ENCODE measurements around the gene WTIP.

Gene WTIP

DNA sequence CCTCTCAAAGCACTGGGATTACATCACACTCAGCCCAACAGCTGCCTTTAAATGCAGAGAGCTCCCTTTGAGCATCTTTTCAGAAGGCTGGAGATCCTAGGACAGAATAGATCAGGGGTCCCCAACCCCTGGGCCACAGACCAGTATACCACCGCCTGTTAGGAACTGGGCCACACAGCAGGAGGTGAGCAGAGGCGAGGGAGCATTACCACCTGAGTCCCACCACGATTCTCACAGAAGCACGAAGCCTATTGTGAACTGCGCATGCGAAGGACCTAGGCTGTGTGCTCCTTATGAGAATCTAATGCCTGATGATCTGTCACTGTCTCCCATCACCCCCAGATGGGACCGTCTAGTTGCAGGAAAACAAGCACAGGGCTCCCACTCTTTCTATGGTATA lies 2.2 kb upstream of the WTIP start:
- DNase-seq (ENCODE audit: low spot score): no peak

DNA sequence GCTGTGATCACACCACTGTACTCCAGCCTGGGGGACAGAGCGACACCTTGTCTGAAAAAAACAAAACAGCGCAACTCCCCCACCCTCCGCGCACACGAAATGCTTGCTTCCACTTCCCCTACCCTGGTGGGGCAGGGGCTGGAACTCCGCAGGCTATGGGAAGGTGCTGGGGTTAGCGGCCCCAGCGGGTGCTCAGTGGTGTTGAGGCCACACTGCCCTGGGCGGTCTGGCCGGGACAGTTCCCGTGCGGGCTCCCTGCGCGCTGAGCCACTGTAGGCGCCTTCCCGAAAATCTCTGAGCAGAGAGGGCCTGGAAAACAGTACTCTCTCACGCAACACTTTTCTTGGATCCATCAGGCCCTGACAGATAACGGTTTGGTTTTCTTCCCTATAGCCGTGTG lies 1.1 kb upstream of the WTIP start:
- no peak for DNase-seq (ENCODE audit: low spot score)

DNA sequence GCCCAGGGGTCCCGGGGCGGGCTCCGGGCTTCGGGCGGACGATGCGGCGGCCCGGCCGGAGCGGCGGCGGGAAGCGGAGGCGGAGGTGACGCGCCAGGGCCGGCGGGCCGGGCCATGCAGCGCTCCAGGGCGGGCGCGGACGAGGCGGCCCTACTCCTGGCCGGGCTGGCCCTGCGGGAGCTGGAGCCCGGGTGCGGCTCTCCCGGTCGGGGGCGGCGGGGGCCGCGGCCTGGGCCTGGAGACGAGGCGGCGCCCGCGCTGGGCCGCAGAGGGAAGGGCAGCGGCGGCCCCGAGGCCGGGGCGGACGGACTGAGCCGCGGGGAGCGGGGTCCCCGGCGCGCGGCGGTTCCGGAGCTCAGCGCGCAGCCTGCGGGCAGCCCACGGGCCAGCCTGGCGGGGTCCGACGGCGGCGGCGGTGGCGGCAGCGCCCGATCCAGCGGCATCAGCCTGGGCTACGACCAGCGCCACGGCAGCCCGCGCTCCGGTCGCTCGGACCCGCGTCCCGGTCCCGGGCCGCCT lies 362 bp downstream of the WTIP start:
- DNase-seq (ENCODE audit: low spot score): peak; percentile 69

DNA sequence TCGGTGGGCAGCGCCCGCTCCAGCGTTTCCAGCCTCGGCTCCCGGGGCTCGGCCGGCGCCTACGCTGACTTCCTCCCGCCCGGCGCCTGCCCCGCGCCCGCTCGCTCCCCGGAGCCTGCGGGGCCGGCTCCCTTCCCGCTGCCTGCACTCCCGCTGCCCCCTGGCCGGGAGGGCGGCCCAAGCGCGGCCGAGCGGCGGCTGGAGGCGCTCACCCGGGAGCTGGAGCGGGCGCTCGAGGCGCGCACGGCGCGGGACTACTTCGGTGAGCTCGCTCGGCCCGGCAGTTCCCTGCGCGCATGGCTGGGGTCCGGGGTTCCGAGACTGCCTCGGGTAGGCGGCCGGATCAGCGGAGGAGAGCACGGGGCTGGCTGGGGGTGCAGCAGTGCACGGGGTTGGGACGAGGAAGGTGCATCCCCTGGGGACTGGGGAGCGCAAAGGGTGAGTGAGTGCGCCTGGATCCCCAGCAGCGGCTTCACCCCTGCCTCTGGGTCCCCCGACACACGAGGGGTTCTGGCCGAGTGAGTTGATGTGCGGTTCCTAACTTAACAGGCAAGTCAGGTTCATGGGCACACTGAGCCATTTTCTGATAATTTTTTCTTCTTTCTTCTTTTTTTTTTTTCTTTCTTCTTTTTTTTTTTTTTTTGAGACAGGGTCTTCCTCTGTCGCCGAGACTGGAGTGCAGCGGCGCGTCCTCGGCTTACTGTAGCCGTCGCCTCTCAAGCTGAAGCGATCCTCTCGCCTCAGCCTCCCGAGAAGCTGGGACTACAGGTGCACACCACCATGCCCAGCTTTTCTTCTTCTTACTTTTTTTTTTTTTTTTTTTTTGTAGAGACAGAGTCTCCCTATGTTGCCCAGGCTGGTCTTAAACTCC lies 1.1 kb downstream of the WTIP start:
- DNase-seq (ENCODE audit: low spot score): peak; percentile 75

DNA sequence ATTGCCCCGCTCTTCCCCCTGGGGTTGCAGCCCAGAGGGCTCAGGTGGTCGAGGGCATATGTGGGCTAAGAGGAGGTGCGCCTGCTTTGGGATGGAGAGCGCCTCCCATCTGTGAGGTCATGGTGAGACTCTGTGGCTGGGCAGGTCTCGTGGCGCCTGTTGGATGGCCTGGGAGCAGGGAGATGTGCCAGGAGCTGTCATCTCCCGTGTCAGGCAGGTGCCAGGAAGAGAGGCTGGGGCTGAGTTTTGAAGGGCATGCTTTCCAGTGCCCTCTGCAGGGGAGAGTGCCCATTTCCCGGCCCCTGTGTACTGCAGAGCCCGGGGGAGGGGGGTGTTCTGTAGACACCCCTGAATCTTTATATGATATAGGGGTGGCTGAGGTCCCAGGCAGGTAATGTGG lies 2.8 kb downstream of the WTIP start:
- DNase-seq (ENCODE audit: low spot score): no peak

DNA sequence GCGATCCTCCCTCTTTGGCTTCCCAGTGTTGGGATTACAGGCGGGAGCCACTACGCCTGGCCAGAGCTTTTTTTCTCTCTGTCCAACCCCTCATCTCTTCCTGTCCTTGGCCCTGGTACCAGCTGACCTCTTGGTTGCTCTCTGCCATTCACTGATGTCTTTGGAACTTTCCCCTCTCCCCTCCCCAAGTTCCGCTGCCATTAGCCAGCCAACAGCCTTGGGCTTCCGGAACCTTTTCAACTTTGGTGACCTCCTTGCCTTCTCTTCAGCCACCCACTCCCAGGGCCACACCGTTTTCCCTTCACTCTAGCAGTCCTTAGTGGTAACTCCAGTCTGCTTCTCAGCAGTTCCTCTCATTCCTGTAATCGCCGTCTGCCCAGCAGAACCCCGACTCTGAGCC lies 4.3 kb downstream of the WTIP start:
- peak; percentile 38 for DNase-seq (ENCODE audit: low spot score)

DNA sequence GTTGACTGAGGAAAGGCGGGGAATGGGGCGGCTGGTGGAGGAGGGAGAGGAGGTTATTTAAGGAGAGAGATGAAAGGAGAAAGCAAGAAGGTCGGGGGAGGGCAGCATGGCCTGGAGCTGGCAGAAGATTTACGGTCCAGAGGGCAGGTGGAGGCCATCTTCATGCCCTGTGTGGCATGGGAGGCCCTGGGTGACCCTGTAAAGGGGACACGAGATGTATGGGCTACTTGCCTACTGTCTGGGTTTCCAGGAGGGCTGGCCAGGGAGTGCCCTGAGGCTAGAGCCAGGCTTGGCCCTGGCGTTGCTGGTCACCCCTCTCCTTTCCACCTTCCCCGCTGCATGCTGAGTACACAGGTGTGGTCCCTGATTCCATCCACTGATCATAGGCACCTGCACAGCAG lies 6.1 kb downstream of the WTIP start:
- peak; percentile 39 for DNase-seq (ENCODE audit: low spot score)

DNA sequence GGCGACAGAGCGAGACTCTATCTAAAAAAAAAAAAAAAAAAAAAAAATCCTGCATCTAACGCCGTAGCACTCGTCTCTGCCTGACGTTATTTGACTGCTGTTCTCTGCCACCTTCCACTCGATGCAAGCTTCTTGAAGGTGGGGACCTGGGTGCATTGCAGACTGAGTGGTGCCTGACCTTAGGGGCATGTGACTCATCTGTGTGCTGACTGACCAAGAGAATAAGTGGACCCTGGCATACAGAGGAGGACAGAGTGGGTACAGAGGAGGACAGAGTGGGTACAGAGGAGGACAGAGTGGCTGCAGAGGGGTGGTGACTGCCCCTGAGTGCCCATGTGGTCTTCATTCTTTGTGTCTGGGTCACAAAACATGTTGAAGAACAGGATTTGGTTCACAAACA lies 7.6 kb downstream of the WTIP start:
- no peak for DNase-seq (ENCODE audit: low spot score)

DNA sequence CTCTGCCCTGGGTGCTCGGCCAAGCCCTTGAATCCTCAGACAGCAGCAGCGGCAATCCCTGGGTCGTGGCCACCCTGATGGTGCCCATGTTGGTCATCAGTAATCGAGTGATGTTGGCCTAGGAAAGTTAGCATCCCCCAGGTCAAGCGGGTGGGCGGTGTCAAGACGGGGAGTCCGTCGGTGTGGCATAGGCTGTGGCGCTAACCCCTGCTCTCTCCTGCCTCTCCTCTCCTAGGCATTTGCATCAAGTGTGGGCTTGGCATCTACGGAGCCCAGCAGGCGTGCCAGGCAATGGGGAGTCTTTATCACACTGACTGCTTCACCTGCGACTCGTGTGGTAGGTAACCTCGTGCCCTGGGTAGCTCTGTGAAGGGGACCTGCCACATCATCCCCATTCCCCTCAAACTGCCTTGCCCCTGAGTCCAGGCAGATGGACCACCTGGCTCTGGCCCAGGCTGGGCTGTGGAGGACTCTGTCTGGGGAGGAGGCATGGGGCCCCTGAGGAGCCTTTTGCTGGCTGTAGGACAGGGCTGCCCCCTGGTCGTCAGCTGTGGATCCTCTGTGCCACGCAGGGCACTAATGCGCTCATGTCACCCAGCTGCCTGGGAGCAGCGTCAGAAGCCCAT lies 8.7 kb downstream of the WTIP start:
- no peak for DNase-seq (ENCODE audit: low spot score)

DNA sequence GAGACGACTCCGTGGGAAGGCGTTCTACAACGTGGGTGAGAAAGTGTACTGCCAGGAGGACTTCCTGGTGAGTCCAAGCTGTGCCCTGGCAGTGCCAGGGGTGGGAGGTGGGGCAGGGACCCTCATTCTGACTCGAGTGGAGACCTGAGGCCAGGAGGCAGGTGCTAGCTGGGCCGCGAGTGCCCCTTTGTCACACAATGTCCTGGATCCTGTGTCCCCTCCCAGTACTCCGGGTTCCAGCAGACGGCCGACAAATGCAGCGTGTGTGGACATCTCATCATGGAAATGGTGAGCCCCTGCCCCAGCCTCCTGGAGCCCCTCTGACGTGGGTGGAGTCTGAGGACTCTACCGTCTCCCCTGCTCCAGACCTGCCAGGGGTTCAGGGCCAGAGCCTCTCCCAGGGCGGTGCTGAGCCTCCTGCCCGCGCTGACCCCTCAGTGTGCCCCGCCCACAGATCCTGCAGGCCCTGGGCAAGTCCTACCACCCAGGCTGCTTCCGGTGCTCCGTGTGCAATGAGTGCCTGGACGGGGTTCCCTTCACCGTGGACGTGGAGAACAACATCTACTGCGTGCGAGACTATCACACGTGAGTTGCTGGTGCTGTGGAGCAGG lies 11.6 kb downstream of the WTIP start:
- no peak for DNase-seq (ENCODE audit: low spot score)

DNA sequence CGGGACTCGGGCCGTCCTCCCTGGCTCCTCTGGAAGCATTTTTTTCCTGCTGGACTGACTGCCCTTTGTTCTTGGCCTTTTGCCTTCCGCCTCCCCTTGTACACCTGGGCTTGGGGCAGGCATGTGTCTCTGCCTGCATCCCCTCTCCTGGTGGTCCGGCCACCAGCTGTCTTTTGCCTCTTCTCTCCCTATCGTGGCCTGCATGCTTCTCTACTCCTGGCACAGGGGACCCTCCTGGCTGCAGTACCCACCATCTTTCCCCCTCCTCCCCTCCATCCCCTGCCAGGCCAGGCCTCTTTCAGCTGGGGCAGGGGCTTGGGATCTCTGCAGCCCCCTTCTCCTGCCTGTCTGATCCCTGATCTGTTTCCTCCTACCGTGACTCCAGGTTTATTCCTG lies 12.1 kb downstream of the WTIP start:
- no peak for DNase-seq (ENCODE audit: low spot score)

DNA sequence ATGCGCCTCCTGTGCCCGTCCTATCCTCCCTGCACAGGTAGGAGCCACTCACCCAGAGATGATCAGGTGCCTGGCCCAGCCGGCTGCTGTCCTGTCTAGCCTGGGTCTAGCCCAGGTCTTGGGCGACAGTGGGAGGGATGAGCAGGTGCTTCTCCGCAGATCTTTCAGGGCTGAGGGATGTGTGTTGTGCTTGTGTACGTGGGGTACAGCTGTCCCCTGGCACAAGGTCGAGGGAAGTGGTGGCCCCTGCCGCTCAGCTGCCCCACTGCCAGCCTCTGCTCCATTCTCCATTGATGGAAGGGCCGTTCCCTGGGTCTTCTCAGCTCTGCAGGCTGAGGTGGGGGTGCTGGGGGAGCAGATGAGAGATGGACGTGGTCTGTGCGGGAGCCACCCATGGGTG lies 13.0 kb downstream of the WTIP start:
- no peak for DNase-seq (ENCODE audit: low spot score)

DNA sequence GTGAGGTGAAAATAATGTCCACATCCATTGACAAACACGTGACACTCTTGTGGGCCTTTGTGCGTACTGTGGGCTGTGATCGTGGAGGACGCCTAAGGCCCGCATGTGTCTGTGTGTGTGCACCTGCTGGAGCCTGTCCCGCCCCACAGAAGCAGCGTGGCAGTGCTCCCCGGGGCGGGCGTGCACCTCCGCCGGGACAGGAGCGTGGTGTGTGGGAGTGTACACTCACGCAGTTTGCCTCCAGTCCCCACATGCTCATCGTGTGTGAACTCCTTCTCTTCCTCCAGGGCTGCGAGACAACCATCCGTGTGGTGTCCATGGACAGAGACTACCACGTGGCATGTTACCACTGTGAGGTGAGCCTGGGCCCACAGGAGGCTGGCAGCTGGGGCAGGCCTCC lies 13.9 kb downstream of the WTIP start:
- DNase-seq (ENCODE audit: low spot score): no peak

DNA sequence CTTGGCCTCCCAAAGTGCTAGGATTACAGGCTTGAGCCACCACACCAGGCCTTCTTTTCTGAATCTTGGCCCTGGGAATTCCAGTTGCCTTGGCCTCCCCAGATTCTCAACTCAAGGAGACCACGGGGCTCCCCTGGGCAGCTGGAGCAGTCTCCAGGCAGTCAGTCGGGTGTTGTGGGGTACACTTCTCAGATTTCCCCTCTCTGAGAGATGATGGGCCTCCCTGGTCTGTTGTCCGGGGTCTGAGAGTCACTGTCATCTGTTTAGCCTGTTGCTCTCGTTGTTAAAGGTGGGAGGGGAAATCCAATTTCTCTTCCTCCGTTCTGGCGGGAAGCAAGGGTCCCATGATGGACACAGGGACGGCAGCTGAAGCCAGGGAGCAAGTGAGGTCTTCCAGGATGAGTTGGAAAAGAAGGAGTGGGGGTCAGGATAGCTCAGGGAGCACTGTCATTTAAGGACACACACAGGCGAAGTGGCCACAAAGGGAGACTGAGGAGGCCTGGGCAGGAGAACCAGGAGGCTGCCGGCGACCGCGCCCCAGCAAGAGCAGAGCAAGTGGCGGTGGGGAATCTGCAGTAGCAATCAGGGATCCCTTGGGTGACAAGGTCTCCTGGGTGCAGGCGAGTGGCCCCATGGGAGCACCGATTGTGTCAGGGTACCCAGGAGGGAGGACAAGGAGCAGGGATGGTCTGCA lies 15.7 kb downstream of the WTIP start:
- no peak for DNase-seq (ENCODE audit: low spot score)

DNA sequence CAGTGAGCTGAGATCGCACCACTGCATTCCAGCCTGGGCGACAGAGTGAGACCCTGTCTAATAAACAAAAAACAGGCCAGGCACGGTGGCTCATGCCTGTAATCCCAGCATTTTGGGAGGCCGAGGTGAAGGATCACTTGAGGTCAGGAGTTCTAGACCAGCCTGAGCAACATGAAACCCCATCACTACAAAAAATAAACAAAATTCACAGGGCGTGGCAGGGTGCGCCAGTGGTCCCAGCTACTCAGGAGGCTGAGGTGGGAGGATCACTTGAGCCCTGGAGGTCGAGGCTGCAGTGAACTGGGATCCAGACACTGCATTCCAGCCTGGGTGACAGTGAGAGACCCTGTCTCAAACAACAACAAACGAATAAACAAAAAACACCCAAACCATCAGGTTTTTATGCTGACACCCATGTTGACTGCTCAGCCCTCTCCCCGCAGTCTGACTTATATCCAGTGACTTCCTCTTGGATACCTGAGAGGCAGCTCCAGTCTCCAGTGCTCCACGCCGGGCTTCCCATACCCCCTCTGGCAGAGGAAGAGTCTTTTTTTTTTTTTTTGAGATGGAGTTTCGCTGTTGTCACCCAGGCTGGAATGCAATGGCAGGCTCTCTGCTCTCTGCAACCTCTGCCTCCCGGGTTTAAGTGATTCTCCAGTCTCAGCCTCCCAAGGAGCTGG lies 17.7 kb downstream of the WTIP start:
- no peak for DNase-seq (ENCODE audit: low spot score)

DNA sequence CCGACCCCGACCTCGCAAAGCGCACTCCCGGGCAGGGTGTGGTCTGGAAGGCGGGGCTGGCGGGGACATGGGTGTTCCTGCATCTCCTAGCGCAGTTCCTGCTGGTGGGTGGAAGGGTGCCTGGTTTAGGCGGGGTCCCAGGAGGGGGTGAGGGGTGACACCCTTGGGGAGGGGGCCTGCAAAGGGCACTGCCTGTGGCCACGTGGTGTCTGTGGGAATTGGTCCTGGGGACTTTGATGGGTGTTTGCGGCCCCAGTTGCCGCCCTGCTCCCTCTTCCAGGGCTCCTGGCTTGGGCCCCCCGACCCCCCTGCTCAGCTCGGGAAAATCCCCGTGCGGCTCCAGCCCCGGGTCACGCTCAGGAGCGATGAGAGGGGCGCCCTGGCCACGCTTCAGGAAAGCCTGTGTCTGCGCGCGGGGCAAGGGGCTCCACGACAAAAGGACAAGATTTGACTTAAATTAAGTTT lies 19.1 kb downstream of the WTIP start:
- DNase-seq (ENCODE audit: low spot score): no peak

DNA sequence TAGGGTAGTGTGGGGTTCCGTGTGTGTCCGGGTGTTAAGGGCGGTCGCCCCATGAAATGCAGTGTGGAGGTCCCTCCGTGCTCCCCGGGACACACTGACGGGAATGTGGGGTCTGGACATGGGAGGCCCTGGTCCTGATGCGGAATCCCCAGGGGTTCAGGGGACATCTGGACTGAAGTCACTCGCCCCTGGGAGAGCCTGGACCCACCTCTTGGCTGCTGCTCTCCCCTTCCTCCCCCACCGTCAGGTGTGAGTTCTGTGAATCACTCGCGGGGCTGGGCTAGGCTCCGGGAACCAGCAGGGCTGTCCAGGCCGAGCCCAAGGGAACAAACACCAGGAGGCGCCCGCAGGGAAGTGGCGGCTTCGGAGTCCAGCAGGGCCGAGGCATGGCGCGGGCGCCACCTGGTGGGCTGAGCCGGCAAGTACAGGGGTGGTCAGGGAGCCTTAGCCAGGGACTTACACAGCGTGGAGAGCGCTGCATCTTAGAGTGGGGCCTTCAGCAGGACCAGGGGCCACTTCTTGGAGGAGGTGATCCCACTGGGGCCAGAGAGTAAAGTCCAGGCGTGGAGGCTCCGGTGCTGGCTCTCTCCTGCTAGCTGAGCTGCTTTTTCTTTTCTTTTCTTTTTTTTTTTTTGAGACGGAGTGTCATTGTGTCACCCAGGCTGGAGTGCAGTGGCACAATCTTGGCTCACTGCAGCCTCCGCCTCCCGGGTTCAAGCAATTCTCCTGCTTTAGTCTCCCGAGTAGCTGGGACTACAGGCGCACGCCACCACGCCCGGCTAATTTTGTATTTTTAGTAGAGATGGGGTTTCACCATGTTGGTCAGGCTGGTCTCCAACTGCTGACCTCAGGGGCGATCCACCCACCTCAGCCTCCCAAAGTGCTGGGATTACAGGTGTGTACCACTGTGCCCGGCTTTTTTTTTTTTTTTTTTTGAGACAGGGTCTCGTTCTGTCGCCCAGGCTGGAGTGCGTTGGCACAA lies 20.1 kb downstream of the WTIP start:
- DNase-seq (ENCODE audit: low spot score): peak; percentile 96

DNA sequence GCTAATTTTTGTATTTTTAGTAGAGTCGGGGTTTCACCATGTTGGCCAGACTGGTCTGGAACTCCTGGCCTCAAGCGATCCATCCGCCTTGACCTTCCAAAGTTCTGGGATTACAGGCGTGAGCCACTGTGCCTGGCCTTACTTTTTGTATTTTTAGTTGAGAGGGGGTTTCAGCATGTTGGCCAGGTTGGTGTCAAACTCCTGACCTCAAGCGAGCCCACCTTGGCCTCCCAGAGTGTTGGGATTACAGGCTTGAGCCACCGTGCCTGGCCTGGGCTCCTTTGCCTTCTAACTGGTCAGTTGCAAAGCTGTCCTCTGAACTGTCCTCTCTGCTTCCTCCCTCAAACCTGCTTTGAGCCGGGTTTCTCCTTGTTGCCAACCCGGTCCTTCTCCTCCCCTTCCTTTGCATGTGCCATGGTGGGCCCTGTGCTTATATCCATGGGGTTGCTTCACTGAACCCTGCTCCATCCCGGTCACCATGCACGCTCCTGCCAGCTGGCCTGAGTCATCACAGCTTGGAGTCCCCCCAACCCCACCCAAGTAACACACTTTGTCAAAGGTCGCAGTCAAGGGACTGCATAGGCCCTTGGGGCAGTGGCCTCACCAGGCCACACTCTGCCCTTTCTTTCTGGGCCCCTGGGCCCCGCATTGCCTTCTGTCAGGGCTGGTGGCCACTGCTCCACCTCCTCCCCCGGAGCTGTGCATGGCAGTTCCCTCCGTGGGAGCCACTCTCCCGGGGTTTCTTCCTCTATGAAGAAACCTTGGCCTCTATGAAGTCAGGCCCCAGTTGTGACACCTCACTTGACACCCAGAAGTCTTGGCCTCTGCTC lies 21.2 kb downstream of the WTIP start:
- no peak for DNase-seq (ENCODE audit: low spot score)

DNA sequence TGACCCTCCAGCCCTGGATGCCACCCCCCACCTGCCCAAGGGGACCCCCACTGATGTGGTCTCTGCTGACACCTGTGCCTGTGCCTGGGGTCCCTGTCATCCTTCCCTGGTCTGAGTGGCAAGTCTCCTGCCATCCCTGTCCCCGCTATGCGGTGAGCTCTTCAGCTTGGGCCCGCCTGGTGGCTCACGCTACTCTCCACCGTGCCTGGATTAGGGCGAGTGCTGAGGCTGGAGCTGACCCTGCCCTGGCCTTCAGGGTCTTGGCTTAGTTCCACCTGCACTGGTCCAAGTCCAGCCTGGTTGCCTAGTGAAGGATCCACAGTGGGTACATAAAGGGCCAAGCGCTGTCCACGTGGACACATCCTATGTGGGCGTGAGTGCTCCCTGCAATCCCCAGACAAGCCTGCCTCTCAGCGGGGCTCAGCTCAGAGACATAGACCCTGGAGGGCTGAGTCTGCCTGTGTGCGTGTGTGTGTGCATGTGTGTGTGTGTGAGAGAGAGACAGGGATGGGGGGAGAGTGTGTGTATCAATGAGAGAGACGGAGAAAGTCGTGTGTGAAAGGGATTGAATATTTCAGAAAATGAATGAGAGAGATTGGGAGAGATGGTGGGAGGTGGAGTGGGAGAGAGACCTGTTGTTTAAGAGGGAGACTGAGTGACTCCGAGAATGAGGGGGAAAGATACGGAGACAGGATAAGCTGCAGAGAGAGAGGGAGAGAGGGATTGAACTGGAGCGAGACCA lies 22.1 kb downstream of the WTIP start:
- DNase-seq (ENCODE audit: low spot score): no peak
